HG03565 (cell line): ENCODE results near the gene DCUN1D1.
"Not testable (repeated sequence)": the region's sequence is repeated elsewhere in the genome, so short reads cannot be mapped to it uniquely, and the experiment has no call there.

ENCODE experiments used
- ATAC-seq: cut with Tn5 transposase; IDR thresholded peaks from one replicate; pipeline ENCODE4 v1.9.1; 2021; ENCODE audit warnings: mild to moderate bottlenecking, moderate library complexity; ENCODE audit not compliant: unreplicated experiment

Gene DCUN1D1

GRCh38 chr3:182980204-182981037 is at the start of gene DCUN1D1:
Gene DCUN1D1 (minus strand): TSS chr3:182980538. CDS start chr3:182980489, 49 bp downstream.
- peak; percentile 67 for ATAC-seq

GRCh38 chr3:183028416-183028815 is 48.1 kb upstream of the DCUN1D1 start:
- no peak for ATAC-seq

- no peak for ATAC-seq
Measured at GRCh38 chr3:183027276-183027675, 46.9 kb upstream of the DCUN1D1 start.

GRCh38 chr3:183022936-183023516 is 42.7 kb upstream of the DCUN1D1 start:
- ATAC-seq = no peak

DNA sequence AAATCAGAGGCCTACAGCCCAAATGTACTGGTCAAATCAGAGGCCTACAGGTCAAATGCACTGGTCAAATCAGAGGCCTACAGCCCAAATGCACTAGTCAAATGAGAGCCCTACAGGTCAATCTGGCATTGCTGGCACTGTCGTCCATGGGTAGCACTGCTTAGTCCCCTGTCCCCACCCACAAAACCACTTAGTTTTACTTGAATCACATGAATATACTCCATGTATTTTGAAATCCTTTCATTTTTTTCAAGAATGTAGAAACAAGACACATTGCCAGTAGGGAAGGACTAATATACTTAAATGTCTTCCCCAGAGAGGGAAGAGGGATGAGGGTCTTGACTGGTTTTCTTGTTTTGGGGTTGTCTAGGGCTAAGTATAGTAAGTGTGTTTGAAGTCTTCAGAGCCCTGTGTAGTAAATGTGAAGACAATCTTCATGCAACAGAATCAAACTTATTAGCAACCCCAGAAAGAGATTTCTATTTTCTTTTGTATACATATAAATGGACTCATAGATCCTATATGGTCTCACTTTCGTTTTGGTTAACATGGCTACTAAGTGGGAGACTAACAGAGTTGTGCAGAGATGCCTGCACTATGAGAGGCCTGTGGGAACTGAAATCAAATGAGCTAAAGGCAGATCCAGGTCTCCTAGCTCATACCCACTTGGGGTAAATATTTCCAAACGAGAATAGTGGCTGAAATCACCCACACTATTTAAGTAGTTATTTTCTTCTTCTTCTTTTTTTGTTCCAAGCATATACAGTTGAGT is 38.3 kb upstream of the DCUN1D1 start:
- ATAC-seq = no peak

- no peak for ATAC-seq
Measured at GRCh38 chr3:183015185-183015584, 34.8 kb upstream of the DCUN1D1 start.

- ATAC-seq = no peak
Measured at GRCh38 chr3:183013856-183014255, 33.5 kb upstream of the DCUN1D1 start.

DNA sequence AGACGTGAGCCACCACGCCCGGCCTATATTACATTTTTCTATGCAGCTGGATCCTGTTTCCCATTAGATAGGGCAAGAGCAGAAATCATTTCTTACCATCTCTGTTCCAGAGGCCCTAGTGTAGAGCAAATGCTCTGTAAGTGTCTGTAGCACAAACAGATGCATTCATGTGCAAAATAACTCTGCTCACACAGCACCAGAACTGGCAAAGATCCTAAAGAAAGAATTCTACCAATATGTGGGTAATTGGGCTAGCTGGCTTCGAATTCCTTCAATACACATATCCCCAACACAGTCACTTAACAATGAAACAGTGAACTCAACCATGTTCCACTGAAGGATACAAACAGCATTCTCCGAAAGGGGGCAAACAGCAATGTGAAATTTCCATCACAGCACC is 32.7 kb upstream of the DCUN1D1 start:
- no peak for ATAC-seq

DNA sequence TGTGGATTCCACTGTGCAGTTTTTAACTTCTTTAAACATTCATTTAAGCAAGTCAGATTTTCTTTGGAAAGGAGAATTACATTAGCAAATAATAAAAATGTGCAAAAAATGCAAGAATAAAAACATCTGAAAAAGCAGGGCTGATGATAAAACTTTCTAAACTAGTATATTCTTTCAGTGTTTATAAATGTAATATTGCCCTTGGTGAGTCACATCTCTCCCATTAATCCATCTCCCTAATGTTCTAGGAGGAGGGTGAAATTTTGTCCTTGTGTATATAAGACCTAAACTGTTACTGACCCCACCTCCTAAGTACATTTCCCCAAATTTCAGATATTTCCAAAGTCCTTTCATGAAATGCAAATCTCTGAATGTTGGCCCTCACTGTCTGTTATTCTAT is 28.5 kb upstream of the DCUN1D1 start:
- no peak for ATAC-seq

DNA sequence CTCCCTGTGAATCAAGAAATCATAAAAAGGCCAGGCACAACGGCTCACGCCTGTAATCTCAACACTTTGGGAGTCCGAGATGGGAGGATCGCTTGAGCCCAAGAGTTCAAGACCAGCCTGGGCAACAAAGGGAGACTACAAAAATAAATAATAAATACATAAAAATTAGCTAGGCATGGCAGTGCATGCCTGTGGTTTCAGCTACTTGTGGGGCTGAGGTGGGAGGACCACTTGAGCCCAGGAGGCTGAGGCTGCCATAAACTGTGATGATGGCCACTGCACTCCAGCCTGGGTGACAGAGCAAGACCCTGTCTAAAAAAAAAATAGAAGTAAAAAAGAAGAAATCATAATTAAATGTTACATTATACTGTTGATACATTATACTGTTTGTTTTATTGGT is 28.0 kb upstream of the DCUN1D1 start:
- ATAC-seq = no peak

- no peak for ATAC-seq
Measured at GRCh38 chr3:183006396-183007002, 26.2 kb upstream of the DCUN1D1 start.

DNA sequence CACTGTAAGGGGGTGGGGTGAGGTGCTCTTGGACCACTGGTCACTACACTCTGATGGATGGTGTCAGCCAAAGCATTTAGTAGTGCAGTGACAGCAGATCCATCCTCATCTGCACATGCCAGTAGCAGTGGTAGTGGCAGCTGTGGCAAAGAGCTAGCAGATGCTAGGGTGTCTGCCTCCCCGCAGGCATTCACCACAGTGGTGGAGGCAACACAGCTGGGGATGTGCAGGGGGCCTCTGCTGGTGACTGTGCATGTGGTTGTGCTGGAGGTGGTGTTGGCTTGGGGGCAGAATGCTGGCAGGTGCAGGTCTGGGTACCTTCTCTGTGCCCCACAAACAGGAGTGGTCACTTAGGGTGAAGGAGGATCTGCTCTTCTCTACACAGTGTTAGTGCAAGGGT is 19.4 kb upstream of the DCUN1D1 start:
- ATAC-seq = no peak

- not testable (repeated sequence) for ATAC-seq
Measured at GRCh38 chr3:182993486-182994201, 13.3 kb upstream of the DCUN1D1 start.

DNA sequence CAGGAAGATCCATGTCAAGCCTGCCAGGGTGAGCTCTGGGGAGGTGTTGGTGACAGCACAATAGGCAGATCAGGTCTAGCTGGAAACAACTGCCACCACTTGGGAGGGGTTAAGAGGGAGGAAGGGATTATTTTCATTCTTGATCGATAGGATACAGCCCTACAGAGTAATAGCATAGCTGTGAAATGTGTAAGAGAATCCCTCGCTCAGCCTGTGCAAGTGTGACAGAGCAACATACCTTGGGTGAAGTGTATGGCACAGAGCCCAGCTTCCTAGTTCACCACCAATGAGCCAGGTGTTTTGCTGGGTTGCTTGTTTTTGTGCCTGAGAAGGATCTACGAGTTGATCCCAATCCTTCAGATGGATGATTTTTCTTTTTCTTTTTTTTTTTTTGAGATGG is 9.2 kb upstream of the DCUN1D1 start:
- no peak for ATAC-seq

- no peak for ATAC-seq
Measured at GRCh38 chr3:182986021-182986420, 5.7 kb upstream of the DCUN1D1 start.

- no peak for ATAC-seq
Measured at GRCh38 chr3:182983876-182984275, 3.5 kb upstream of the DCUN1D1 start.

DNA sequence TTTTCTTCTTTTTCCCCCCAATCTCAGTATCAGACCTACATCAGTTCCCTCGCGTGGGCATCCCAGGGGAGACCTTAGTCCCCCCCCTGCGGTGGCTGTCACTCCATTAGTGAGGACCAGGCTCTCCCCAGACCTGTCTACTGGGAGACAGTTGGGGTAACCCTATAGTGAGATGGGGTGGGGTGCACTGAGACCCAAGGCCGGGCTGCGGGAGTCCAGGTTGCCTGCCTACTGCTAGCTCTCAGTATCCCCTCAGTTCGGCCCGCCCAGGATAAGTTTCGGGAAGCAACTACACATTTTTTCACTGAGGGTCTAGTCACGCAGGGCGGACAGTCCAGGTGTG is 671 bp upstream of the DCUN1D1 start:
- ATAC-seq = no peak

GRCh38 chr3:182979674-182980191 is 605 bp downstream of the DCUN1D1 start:
- no peak for ATAC-seq

DNA sequence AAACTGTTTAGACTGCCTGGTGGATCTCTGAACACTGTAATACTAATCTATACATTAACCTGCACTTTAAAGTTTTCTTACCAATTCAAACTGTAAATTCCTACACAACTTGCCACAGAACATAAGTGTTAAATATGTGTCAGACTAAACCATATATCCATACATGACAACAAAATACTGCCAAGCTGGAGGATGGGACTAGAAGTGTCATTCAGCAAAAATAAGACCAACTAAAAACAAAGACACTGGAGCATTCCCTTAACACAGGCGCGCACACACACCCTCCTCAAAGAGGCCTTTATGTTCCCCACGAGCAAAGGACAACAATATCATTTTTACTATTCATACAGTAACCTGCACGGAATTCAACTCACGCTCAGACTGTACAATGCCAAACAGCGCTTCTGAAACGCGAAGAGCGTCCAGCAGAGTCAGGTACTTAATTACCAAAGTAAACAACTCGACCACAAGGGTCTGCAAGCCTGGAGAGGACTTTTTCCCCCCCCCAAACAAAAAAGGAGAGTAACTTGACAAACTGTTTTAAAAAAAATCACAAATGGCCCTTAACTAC is 1.1 kb downstream of the DCUN1D1 start:
- ATAC-seq = no peak

- ATAC-seq = no peak
Measured at GRCh38 chr3:182978387-182978786, 2.0 kb downstream of the DCUN1D1 start.
